Hematopoietic multipotent progenitor cell treated with erythropoietin and hydrocortisone succinate and interleukin-3 and kit ligand, for 17 days (in vitro differentiated cells): Measurements from ENCODE around the gene CDS2.
"Not testable (repeated sequence)": the region's sequence is repeated elsewhere in the genome, so short reads cannot be mapped to it uniquely, and the experiment has no call there.

ENCODE experiments used
- DNase-seq: peaks from one replicate; pipeline ENCODE4 v3.0.0-alpha.2; 2015; ENCODE audit warnings: low spot score

The CDS2 gene

GRCh38 chr20:5126512-5127203 is at the start of gene CDS2:
CDS2 (plus strand) TSS chr20:5127008; CDS start chr20:5127093, 85 bp downstream.
- DNase-seq: peak; percentile 99

DNA sequence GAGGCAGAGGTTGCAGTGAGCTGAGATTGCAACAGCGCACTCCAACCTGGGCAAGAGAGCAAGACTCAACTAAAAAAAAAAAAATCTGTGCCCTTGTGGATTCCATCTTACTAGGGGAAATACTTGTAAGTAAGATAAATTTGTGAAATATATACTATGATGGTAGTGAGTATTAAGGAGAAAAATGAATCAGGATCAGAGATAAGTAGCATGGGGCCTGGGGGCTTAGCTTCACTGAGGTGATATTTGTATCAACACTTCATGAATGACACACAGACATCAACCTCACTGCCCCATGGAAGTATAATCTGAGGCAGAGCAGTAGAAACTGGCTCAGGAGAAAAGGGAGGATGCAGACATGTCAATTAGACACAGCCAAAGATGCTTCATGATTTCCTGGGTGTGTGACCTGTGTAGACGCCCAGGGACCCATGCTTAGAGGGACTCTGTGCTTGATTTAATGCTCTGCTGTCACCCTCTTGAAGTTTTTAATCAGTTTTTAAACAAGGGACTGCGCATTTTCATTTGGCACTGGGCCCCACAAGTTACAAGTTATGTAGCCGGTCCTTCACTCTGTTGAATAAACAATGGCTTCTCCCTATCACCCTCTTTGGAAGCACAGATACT is 48.9 kb upstream of the CDS2 start:
- no peak for DNase-seq

GRCh38 chr20:5078399-5078958 is 48.3 kb upstream of the CDS2 start:
- peak; percentile 70 for DNase-seq

GRCh38 chr20:5080384-5080877 is 46.4 kb upstream of the CDS2 start:
- DNase-seq: no peak

DNA sequence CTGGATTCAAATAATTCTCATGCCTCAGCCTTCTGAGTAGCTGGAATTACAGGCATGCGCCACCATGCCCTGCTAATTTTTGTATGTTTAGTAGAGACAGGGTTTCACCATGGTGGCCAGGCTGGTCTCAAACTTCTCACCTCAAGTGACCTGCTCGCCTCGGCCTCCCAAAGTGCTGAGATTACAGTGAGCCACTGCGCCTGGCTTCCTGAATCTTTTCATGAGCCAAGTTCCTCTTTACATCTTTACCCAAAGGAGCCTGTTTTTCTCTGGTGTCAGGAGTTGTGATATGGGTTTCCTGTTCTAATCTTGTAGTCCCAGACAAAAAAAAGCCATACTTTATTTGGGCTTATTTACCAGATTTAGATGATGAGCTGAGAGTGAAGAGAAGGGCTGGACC is 41.4 kb upstream of the CDS2 start:
- no peak for DNase-seq

DNA sequence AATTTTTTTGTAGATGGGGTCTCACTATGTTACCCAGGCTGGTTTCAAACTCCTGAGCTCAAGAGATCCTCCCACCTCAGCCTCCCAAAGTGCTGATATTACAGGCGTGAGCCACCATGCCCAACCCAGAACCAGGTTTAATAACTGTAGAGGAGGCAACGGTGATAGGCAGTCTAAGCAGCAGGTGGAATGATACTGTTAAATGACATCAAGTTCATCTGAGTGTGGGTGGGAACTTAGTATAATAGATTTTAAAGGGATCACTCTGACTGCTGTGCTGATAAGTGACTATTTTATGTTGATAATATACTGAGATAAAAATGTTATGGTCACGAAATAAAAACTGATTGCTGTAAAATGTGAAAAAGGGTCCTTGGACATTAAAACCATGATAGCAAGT is 38.1 kb upstream of the CDS2 start:
- no peak for DNase-seq

GRCh38 chr20:5090191-5090590 is 36.6 kb upstream of the CDS2 start:
- DNase-seq: no peak

- no peak for DNase-seq
These were observed 34.9 kb upstream of the CDS2 start for GRCh38 chr20:5091902-5092301.

- no peak for DNase-seq
These were observed 34.0 kb upstream of the CDS2 start for GRCh38 chr20:5092765-5093339.

- DNase-seq: no peak
These were observed 31.4 kb upstream of the CDS2 start for GRCh38 chr20:5095454-5095853.

DNA sequence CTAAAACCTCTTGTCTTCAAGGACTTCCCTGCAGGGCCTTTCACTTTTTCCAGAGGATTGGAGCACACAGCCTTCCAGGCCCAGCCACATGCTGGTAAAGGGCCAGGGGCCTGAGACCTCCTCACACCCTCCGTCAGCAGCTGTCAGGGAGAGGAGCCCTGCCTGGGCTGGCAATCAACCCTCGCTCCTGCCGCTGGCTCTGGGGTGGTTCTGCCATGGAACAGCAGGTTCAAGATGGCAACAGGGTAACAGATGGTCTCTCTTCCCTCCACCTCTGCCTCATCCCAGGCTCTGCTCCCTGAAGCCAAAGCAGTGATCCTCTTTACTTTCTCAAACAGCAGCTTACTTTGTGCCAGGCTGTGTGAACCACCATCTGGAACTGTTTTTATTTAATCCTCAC is 30.9 kb upstream of the CDS2 start:
- DNase-seq: no peak

DNA sequence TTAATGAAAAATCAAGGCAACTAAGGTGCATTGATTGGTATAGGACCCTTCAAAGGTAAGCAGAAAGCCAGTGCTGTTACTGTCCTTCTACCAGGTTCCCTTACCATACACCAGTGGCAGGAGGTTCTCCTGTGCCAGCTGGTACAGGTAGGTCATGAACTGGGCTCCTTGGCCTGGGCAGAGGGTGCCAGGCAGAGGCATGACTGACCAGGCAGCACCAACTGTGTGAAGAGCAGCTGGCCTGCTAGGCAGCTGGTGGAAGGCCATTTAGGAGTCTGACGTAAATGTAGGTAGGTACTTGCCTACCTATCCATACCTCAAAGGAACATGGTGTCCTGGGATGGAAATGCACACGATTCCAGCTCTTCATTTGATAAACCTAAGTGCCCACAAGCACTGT is 30.3 kb upstream of the CDS2 start:
- DNase-seq: no peak

GRCh38 chr20:5099009-5099408 is 27.8 kb upstream of the CDS2 start:
- DNase-seq: not testable (repeated sequence)

DNA sequence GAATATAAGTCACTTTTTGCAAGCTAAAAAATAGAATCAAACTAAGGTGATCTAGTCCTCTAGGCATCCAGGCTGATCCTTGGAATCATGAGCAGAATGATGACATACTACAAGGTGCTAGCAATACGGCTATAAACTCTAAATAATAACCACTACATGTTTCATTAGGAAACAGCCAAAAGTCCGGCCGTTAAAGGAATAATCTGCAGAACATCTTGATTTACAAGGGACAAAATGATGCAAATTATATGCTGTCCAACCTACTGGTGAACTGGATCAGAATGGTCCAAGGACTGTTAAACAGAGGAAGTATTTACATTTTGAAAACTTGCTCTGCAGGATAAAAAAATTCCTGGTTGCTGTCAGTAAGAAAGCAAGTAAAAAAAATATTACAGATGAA is 26.9 kb upstream of the CDS2 start:
- not testable (repeated sequence) for DNase-seq

DNA sequence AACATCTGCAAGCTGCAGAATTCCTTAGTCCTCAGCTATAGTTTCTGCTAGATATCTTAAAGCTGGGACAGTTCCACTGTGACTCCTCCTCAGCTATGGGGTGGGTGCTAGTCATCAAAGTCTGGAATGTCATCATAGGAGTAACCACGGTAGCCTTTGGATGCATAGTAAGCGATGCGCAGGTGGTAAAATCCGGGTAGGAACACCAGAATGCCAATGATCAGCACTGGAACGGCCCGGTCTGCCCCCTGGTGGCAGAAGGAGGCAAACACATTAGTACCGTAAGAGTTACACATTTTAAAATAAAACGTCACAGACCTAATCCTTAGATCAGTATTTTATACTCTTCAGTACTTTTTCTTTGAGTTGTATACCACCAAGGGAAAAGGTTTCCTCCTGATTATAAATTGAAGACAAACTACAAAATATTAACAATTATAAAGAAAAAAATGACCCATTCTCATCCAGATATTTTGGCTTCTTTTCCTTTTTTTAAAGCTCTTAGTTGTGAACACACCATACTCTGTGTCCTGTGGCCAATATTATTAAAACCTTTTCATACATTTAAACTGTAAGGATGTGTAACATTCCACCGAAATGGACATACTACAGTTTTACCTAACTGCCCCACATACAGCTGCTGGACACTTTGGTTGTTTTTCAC is 26.0 kb upstream of the CDS2 start:
- peak; percentile 82 for DNase-seq

DNA sequence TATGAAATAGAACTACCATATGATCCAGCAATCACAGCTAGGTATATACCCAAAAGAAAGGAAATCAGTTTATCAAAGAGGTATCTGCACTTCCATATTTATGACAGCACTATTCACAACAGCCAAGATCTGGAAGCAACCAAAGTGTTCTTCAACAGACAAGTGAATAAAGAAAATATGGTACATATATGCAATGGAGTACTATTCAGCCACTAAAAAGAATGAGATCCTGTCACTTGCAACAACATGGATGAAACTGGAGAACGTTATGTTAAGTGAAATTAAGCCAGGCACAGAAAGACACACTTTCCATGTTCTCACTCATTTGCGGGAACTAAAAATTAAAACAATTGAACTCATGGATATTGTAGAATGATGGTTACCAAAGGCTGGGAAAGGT is 22.3 kb upstream of the CDS2 start:
- no peak for DNase-seq

GRCh38 chr20:5109276-5109675 is 17.5 kb upstream of the CDS2 start:
- DNase-seq: no peak

DNA sequence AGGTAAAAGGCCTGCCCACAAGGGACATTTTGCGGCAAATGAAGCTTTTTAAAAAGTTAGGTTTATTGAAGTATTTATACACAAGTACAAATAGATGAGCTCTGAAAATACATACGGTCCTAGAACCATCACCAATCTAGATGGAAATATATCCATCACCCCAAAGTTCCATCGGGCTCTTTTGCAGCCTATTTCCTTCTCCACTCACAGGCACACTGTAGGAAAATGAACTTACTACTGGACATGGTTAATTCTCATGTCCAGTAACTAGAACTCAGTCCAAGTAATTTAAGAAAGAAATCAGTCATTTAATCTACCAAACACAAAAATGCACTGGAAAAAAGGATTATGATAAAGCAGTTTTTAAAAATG is 13.2 kb upstream of the CDS2 start:
- DNase-seq: no peak

DNA sequence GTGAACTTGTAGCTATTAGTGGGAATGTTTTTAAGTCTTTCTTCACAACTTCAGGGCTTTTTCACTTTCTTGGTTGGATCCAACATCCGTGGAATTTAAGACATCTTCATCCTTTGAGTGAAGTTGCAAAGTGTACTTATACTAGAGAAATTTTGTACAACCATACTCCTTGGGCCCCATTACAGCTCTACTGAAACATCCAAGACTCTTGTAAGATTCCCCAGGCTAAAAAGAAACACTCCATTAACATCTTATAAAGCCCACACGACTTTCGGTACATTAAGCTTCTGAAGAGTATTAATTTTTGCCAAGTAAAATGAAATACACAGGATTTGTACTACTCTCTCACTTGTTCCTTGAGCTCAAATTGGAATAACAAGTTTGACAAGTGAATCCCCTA is 12.4 kb upstream of the CDS2 start:
- no peak for DNase-seq

GRCh38 chr20:5116875-5117274 is 9.9 kb upstream of the CDS2 start:
- DNase-seq: no peak

DNA sequence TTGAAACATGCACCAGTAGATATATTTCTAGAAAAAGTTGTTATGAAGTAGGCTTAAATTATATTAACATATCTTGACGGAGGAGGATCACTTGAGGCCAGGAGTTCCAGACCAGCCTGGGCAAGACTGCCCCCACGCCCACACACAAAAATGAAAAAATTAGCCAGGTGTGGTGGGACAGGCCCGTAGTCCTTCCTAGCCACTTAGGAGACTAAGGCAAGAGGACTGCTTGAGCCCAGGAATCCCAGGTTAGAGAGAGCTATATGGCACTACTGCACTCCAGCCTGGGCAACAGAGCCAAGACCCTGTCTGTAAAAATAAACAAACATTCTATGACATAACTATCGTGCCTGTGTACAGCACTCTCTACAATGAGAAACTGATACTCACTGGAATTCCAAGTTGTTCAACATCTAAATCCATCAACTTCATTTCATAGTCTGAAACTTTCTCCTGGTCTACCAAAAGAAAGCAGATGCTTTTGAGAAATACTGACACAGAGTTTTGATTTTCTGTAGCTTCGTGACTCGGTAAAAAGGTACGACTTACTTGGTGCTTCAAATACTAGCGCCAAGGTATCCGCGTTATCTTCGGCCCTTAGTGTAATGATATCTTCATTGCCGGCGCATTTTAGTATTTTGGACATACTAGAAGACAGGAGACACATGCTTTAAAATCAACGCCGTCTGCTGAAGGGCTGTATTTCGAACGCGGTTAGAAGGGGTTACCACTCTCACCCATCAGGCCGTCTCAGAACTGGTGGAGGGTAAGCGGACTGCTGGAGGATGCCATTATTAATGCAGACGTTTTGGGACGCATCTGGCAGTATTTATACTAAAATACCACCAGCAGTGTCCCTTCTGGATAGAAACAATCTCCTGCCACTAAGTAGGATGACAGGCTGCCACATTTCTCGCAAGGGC is 8.3 kb upstream of the CDS2 start:
- DNase-seq: no peak

DNA sequence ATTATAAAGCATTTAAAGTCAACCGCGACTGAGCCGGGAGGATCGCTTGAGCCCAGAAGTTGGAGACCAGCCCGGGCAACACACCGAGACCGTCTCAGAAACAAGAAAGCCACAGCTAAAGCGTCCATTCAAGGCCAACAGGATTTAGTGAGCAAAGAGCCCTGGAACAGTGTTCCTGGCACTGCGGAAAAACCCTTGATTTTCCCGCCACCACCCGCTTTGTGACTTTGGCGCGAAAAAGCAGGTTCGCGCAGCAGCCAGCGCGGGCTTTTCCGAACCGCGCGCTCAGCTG is 7.7 kb upstream of the CDS2 start:
- no peak for DNase-seq
